HG03060 (cell line): ENCODE data around the gene HOXC10.

Source experiments
- ATAC-seq: cut with Tn5 transposase; IDR thresholded peaks from one replicate; pipeline ENCODE4 v1.9.1; 2021; ENCODE audit warnings: low read depth, moderate number of reproducible peaks; ENCODE audit not compliant: unreplicated experiment

HOXC10 gene

GRCh38 chr12:53963434-53964314 is 21.3 kb upstream of the HOXC10 start:
- no peak for ATAC-seq

GRCh38 chr12:53964315-53964713 is 20.6 kb upstream of the HOXC10 start:
- ATAC-seq: no peak

- ATAC-seq: no peak
These were observed 19.5 kb upstream of the HOXC10 start for GRCh38 chr12:53965281-53966084.

- ATAC-seq: no peak
These were observed 18.9 kb upstream of the HOXC10 start for GRCh38 chr12:53966085-53966384.

- no peak for ATAC-seq
These were observed 18.4 kb upstream of the HOXC10 start for GRCh38 chr12:53966385-53967133.

GRCh38 chr12:53967421-53967925 is 17.5 kb upstream of the HOXC10 start:
- no peak for ATAC-seq

- no peak for ATAC-seq
These were observed 16.5 kb upstream of the HOXC10 start for GRCh38 chr12:53968214-53969127.

- ATAC-seq: no peak
These were observed 15.2 kb upstream of the HOXC10 start for GRCh38 chr12:53969588-53970259.

- no peak for ATAC-seq
These were observed 14.5 kb upstream of the HOXC10 start for GRCh38 chr12:53970451-53970850.

GRCh38 chr12:53971129-53971528 is 13.8 kb upstream of the HOXC10 start:
- no peak for ATAC-seq

GRCh38 chr12:53971686-53972085 is 13.3 kb upstream of the HOXC10 start:
- ATAC-seq: no peak

GRCh38 chr12:53972152-53972702 is 12.7 kb upstream of the HOXC10 start:
- no peak for ATAC-seq

GRCh38 chr12:53972722-53973235 is 12.2 kb upstream of the HOXC10 start, which contains the start of gene HOXC11:
Gene HOXC11 (plus strand): TSS chr12:53973126. CDS start chr12:53973242, 116 bp downstream.
- ATAC-seq: no peak

GRCh38 chr12:53973236-53974042 is 11.5 kb upstream of the HOXC10 start:
- ATAC-seq: no peak

GRCh38 chr12:53974084-53975063 is 10.6 kb upstream of the HOXC10 start, which contains the start of gene HOTAIR:
Gene HOTAIR (minus strand): TSS chr12:53974954.
- no peak for ATAC-seq

GRCh38 chr12:53975064-53975471 is 9.9 kb upstream of the HOXC10 start:
- ATAC-seq: no peak
